Renal cortical epithelial cell (primary cell): ENCODE data around the gene GABARAPL2. TPM values are rescaled to one million over a fixed set of nuclear protein-coding genes. Genes with fewer than 3 reads are reported as not detected.
A peak's percentile ranks its signal among the peaks of the same experiment; 100 is the strongest.
"Not testable (repeated sequence)": the region's sequence is repeated elsewhere in the genome, so short reads cannot be mapped to it uniquely, and the experiment has no call there.

Experiments used
- DNase-seq: peaks from one replicate; pipeline ENCODE4 v3.0.0-alpha.2; 2011; ENCODE audit warnings: low read depth
- total RNA-seq: library from RNA; depleted of rRNA; stranded (reverse); fragments of >200 nt; gene quantifications from 2 replicates; pipeline ENCODE4 v1.2.3, GENCODE V29; 2014

GABARAPL2 gene
- total RNA-seq, 1 donor from 2014 or later: 101 TPM

GRCh38 chr16:75591927-75592326 lies 25.7 kb downstream of the GABARAPL2 start:
- DNase-seq: not testable (repeated sequence)

GRCh38 chr16:75593308-75593707 lies 27.1 kb downstream of the GABARAPL2 start:
- no peak for DNase-seq

GRCh38 chr16:75593825-75594820 lies 27.9 kb downstream of the GABARAPL2 start:
- DNase-seq: no peak

GRCh38 chr16:75599452-75600277 lies 33.5 kb downstream of the GABARAPL2 start:
- DNase-seq: no peak

DNA sequence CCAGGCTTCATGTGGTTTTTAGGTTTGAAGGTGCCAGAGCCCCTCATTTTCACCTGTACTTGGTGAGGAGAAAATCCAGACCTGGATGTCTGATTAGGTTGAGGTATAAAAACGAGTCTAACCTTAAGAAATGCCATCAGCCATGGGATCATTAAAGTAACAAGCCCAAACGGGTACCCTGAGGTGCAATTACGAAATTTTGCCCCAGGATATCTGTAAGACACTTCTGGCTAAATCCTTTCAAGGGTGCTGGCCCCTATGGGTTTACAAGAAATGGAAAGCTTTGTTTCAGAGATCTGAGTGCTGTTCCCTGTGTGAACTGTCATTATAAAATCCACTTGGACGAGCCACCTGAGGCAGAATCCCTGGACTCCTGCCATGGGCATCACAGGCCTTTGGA lies 37.1 kb downstream of the GABARAPL2 start:
- DNase-seq: no peak

- DNase-seq: no peak
Measured at GRCh38 chr16:75606507-75606906, 40.3 kb downstream of the GABARAPL2 start.

DNA sequence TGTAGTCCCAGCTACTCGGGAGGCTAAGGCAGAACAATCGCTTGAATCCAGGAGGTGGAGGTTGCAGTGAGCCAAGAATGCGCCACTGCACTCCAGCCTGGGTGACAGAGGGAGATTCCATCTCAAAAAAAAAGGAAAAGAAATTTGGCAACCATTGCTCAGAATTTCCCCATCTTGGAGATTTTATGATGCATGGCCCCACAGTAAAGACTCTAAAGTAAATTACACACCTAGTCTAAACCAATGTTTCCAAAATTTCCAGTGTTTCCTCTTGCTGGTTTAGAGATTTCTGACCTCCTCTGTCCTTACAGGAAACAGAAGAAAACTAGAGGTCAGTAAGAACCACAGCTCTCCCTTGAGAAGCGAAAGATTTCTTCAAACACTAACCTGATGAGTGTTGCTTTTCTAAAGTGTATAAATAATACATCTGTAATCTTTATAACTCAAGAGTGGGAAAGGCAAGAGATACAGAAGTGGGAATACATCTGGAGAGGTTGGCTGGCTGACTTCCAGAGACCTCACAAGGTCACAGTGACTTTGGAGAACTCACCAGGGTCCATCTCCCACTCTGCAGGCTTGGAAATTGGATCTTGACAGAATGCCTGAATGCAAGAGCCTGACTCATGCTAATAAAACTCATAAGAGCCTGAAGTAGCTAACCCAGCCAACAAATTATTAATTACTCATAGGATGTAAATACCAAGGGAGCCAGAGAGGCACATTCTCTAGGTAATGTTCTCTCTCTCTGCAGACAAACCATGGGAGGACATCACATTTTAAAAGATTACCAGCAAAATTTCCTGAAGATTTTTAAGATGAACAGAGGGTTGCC lies 48.1 kb downstream of the GABARAPL2 start:
- DNase-seq: peak; percentile 47

DNA sequence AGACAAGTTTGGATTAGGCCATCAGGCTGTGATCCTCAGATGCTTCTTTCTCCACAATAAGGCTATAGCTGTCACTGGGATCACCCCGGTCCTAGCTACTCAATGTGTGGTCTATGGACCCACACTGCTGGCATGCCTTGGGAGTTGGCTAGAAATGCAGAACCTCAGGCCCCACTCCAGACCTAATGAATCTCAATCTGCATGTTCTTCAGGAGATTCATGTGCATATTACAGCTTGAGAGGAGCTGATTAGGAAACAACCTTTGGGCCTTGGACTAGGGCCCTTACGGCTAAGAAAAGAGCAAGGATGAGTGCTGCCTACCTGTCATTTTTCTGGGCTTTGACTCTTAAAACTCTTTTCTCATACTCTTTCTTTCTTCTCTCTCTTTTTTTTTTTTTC lies 49.4 kb downstream of the GABARAPL2 start:
- no peak for DNase-seq

GRCh38 chr16:75616521-75617010 lies 50.4 kb downstream of the GABARAPL2 start:
- no peak for DNase-seq

DNA sequence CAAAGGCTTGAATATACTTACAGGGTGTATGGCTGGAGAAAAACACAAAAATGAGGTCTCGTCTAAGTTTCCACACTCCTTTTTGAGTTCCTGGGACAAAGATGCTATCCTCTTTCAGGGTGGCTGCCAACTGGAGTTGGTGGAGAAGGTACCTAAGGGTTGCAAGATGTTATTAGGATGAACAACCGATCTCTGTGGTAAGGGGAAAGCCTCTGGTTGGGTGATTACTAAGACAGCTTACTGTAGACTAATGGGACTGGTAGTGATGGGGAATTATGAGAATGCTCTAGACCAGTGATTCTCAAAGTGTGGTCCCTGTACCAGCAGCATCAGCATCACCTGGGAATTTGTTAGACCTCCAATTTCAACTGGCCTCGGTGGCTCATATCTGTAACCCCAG lies 50.9 kb downstream of the GABARAPL2 start:
- DNase-seq: no peak

DNA sequence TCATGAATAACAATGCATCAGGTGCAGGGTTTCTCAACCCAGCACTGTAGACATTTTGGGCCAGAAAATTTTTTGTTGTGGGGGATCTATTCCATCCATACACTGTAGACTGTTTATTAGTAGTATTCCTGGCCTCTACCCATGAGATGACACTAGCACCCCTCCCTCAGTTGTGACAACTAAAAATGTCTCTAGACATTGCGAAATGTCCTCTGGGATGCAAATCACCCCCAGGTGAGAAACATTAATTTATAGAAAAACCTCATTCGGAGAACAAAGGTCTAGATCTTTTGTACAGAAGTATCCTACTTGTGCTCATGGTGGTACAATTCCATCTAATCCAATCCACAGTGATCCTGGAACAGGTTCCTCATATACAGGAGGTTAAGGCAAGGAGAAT lies 52.6 kb downstream of the GABARAPL2 start:
- DNase-seq: no peak

- DNase-seq: no peak
Measured at GRCh38 chr16:75620326-75621169, 54.4 kb downstream of the GABARAPL2 start.

DNA sequence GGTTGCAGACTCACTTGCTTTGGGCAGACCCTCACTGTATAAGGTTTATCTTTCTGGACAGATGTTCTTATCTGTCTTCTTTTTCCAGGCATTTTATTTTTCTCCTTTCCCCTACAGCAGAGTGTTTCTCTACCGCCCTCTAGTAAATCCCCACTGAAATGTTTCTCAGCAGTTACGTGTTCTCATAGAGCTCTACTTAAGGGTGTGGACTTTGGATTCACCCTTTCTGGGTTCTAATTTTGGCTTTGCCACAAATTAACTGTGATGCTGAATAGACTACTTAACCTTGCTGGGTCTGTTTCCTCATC lies 54.9 kb downstream of the GABARAPL2 start:
- DNase-seq: peak; percentile 49

- peak; percentile 93 for DNase-seq
Measured at GRCh38 chr16:75622761-75623605, 56.8 kb downstream of the GABARAPL2 start, which contains the start of gene ADAT1. Gene ADAT1, minus strand, starts transcription at chr16:75623281. Its CDS starts 2,482 bp downstream, at chr16:75620799.

GRCh38 chr16:75624921-75625334 lies 58.7 kb downstream of the GABARAPL2 start:
- DNase-seq: peak; percentile 16

DNA sequence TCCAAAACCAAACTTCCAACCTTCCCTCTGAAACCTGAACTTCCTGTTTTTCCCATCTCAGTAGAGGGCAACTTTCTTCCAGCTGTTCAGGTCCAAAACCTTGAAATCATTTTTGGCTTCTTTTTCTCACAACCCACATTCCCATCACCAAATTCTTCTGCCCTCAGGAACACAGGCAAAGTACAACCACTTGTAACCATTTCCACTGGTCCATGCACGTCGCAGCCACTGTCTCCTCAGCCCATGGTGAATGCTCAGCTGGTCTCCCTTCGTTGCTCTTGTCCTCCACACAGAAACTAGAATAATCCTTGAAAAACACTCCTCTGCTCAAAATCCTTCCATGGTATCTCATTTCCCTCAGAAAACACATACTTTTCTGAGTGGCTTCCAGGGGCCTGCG lies 60.6 kb downstream of the GABARAPL2 start:
- no peak for DNase-seq
